Stimulated activated CD4-positive, alpha-beta T cell treated with anti-CD3 and anti-CD28 coated beads, Interleukin-1b, Interleukin-23, amount 100 ng/mL, for 4 hours (primary cell): Measurements from ENCODE around the gene SHLD2.
A peak's percentile ranks its signal among the peaks of the same experiment; 100 is the strongest.
"Not testable (repeated sequence)": the region's sequence is repeated elsewhere in the genome, so short reads cannot be mapped to it uniquely, and the experiment has no call there.

Experiments used
- DNase-seq, 2 donors: peaks; one replicate each; pipeline ENCODE4 v3.0.0-alpha.2; 2020; ENCODE audit warnings: low read depth in 2 of 2

SHLD2 gene

GRCh38 chr10:87145598-87145997 is 50.6 kb downstream of the SHLD2 start:
- not testable (repeated sequence) for DNase-seq

DNA sequence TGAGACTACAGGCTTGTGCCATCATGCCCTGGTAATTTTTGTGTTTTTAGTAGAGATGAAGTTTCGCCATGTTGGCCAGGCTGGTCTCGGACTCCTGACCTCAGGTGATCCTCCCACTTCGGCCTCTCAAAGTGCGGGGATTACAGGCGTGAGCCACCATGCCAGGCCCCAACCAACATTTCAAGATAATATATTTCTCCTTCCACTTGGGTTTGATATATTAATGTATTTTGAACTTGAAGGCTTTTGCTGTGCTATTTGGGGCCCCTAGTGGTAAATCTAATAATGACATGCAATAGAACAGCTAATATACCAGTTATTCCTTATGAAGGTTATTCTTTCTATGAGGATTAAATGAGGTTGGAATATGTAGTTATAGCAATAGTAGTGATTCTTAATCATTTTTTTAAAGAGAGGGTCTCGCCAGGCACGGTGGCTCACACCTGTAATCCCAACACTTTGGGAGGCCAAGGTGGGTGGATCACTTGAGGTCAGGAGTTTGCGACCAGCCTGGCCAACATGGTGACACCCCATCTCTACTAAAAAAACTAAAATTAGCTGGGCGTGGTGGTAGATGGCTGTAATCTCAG is 54.1 kb downstream of the SHLD2 start:
- DNase-seq, result not testable (repeated sequence)

- DNase-seq, result not testable (repeated sequence)
Observed at GRCh38 chr10:87151516-87151915, 56.5 kb downstream of the SHLD2 start.

DNA sequence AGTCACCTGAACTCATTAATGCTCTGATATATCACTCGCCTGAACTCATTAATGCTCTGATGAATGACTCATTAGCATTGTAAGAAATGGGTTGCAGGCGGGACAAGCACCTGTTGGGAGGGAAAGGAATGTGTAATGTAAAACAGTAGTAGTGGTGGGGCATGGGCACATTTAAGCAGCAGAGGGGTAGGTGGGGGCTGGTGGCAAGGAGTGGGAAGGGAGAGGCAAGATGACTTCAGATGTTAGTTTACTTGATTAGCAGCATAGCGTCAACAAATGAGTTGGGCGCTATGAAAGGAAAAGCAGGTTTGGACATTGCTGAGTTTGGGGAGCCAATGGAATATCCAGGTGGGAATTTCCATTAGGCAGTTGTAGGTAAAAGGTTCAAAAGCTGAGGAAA is 61.8 kb downstream of the SHLD2 start:
- not testable (repeated sequence) for DNase-seq

- not testable (repeated sequence) for DNase-seq
Observed at GRCh38 chr10:87157821-87158220, 62.8 kb downstream of the SHLD2 start.

- not testable (repeated sequence) for DNase-seq
Observed at GRCh38 chr10:87162703-87163293, 67.8 kb downstream of the SHLD2 start.

DNA sequence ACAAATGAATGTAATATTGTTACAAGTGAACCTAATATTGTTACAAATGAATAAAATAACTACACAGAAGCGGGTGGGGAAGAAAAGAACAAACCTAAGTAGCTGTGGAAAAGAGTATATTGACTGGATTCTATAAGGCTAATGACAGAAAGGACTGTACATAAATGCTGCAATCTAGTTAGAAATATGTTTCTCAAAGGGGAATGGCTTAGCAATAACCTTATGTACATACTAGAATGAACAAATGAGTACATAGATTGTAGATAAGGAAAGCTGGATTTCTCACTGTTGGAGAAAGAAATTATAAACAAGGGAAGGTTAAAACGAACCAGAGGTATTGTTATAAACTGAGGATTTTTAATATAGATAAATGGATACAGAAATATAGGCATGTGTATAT is 68.4 kb downstream of the SHLD2 start:
- not testable (repeated sequence) for DNase-seq

GRCh38 chr10:87169857-87170256 is 74.9 kb downstream of the SHLD2 start:
- not testable (repeated sequence) for DNase-seq

GRCh38 chr10:87170705-87171104 is 75.7 kb downstream of the SHLD2 start:
- DNase-seq, result not testable (repeated sequence)

- not testable (repeated sequence) for DNase-seq
Observed at GRCh38 chr10:87171670-87172069, 76.7 kb downstream of the SHLD2 start.

DNA sequence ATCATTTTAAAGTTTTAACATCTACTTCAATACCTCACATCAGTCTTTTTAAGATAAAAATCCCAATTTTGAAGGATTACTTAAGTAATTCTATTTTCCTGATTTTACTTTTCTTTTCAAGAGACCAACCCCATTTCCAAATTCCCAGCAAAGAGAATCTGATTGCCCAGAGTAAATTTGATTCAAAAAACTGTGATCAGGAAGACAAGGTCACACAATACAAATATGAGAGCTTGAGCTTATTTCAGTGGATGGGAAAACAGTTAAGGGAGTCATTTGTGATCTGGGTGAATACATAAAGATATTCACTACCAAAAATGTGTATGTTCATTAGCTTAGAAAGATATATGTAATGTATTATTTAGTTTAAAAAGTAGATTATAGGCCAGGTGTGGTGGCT is 77.2 kb downstream of the SHLD2 start:
- not testable (repeated sequence) for DNase-seq

DNA sequence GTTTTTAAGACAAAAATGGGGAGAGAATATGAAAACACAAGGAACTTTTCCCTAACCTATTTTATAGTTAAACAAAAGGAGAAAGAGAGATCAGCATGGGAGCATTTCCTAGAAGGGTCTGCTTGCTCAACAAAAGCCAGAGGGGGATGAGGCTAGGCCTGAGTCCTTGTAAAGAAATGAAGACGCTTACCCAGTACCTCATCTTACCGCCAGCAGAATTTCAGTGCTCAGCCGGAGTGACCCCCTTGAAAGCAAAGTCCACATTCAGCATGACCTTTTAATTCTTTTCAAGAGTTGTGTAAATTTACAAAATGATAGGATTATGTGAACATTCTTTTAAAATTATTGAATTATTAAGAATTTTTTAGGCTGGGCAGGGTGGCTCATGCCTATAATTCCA is 82.6 kb downstream of the SHLD2 start:
- DNase-seq, result not testable (repeated sequence)

DNA sequence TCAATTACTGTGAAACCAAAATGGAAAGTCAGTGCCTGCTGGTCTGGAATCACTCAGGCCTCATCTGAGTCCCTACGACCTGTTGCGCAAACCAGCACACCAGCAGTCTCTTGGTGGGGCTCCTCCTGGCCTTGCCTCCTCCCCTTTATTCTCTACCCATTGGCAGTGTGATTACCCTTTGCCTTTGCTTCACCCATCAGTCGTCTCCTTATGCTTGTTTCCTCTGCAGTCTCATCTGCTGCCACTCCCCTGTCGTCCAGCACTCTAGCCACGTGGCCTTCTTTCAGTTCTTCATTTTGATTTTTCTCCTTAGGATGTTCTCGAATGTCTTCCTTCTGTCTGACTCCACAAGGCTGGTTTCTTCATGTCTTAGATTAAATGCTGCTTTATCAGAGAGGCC is 89.4 kb downstream of the SHLD2 start:
- DNase-seq, result not testable (repeated sequence)

DNA sequence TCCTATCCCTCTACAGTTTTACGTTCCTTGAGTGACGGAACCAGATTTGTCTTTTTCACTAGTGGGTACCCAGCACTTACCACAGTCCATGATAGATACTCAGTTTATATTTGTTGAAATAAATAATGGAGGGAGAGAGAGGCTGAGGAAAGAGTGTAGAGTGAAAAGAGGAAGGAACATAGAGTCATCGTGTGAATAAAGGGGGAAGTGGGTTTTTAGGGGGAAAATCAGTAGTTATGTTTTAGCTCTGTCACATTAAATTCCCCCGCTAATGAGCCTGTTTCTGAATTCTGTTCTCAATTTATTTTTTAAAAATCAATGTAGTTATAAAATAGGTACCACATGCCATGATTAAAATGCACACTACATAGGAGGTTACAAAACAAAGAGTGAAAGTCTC is 91.0 kb downstream of the SHLD2 start:
- DNase-seq, result not testable (repeated sequence)

- not testable (repeated sequence) for DNase-seq
Observed at GRCh38 chr10:87187573-87187972, 92.6 kb downstream of the SHLD2 start.

GRCh38 chr10:87191841-87192240 is 96.8 kb downstream of the SHLD2 start:
- not testable (repeated sequence) for DNase-seq

DNA sequence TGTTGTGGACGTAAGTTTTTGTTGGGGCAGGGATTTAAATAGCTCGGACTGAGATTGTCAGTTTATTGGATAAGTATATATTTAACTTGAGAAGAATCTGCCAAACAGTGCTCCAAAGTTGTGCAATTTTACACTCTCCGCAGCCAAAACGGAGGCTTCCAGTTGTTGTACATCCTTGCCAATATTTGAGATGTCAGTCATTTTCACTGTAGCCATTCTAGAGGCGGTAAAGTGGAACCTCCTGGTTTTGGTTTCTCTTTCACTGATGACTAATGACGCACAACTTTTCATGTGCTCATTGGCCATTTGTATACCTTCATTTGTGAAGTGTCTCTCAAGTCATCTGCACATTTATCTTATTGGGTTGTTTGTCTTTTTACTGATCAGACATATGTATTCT is 105.9 kb downstream of the SHLD2 start:
- peak in 1 of 2 donors; percentile 11 for DNase-seq

DNA sequence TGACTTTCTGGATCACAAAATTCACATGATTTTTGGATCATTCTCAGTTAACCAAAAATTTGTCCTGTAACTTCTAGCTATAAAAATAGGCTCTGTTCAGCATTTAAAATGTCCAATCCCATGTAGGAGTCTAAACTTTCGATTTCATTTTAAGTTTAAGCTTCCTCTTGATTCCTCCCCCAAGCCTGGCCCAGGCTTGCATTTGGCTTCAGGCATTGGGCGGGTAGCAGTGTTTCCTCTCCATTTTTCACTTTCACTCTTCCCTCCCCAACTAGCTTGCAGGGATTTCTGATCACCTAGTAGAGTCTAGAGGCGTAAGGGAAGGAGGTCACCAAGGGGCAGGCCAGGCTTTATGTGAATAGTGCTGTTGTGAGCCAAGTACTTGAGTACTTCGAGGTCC is 109.8 kb downstream of the SHLD2 start:
- not testable (repeated sequence) for DNase-seq

DNA sequence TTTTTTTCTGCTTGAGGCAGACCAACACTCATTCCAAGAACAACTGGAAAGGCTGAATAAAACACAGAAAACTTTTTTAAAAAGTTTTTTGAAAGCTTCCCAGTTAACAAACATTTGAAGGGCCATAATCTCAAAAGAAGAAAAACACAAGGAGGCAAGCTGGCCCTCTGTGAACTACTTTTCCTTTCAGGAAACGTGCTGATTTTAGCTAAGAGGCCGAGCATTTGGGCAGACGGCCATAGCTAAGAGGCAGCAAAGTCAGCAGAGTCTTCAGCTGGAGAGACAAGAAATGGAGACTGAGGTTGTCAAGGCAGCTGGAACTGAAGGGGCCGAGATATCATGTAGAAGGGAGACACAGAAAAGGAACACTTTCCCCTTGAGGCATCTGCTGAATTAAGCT is 111.9 kb downstream of the SHLD2 start:
- DNase-seq, result not testable (repeated sequence)

GRCh38 chr10:87210309-87210708 is 115.3 kb downstream of the SHLD2 start:
- not testable (repeated sequence) for DNase-seq

GRCh38 chr10:87211848-87212247 is 116.8 kb downstream of the SHLD2 start:
- DNase-seq, result not testable (repeated sequence)

DNA sequence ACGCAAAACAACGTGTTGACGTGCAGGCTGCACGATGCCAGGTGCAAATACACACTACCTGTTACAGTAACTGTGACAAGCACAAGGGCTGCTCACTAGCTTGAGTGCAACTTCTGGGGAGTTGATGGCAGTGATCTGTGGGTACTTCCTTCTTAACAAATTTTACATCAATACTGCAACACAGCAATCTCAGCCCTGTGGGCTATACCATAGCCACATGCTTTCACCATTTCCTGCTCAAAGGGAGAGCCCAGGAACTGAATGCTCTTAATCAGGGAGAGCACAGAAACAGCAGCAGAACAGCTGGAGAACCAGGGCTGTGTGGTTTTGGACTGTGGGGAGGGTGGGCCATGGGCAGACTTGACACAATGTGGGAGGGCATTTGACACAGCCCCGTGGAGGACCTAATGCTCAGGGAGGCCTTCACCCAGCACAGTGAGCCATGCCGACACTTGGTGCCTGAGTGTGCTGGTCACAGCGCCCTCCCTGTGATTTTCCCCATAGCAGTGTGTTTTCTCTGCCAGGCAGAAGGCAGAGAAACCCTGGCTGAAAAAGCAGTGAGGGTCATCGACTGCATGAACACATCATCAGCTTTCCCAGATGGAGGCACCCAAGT is 118.3 kb downstream of the SHLD2 start:
- DNase-seq, result not testable (repeated sequence)

DNA sequence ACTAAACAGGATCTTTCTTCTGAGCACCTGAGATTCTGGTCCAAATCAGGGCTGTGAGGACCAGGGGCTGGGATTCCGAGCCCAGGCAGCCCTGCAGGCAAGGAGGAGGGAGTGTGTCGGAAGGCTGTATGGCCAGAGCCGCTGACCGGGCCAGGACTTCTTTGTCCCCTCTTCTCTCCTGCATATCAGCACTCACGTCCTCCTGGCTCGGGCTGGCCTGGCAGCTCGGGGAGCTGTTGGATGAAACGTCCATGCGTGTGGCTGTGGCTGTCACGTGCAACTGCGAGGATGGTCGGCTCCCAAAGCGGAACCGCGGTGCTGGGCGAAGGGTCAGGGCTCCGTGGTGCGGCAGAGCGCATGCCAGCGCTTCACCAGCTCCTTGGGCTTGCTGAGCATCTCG is 118.8 kb downstream of the SHLD2 start:
- DNase-seq, result not testable (repeated sequence)
